ENCODE results near the gene SKAP2. TPM values are rescaled to one million over a fixed set of nuclear protein-coding genes. Genes with fewer than 3 reads are reported as not detected.

The SKAP2 gene
- total RNA-seq, 1 experiment from 2014 or later = 3.2 TPM

DNA sequence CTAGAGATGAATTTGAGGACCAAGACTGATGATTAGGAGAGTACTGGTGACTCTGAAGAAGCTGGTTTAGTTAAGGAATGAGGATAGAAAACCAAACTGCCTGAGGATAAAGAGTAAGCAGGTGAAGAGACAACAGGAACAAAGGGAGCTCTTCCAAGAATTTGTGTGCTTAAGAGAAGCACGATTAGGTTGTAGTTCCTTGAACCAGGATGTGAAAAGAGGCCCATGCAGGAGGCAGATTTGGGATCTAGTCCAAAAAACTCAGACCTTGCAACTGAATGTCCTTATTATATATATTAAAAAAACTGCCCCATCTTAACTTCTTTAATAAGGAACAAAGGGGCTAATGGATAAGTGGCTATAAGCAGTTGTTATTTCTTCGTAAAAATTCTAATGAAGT, 150.4 kb downstream of the SKAP2 start:
- Histone ChIP-seq H4K20me1 (ENCODE audit: control insufficient read depth, insufficient read depth, insufficient read length) (no peaks in the 10 kb centered on the region), H3K27me3 (ENCODE audit: insufficient read depth, low read length) (no peaks in the 10 kb centered on the region), H3K4ac (ENCODE audit: low read depth, low read length) (no peak overlapping the region), H2BK20ac (ENCODE audit: low read depth, low read length, poor library complexity, severe bottlenecking) (no peak overlapping the region), H3K9me3 (ENCODE audit: control insufficient read depth, low read depth, low read length) (no peaks in the 10 kb centered on the region), H3K9ac (ENCODE audit: extremely low read depth, insufficient read length, low read length) (no peak overlapping the region), H4K8ac (replicated peaks; ENCODE audit: insufficient read length, low read depth, low read length) (no peak overlapping the region), H3K79me2 (ENCODE audit: insufficient read depth, low read length) (no peaks in the 10 kb centered on the region), H2BK5ac (ENCODE audit: insufficient read length, low read length) (no peak overlapping the region), H2BK12ac (ENCODE audit: insufficient read length, low read depth, low read length) (no peak overlapping the region), H3K23ac (ENCODE audit: insufficient read length, low read depth, low read length) (no peak overlapping the region), H4K5ac (ENCODE audit: insufficient read length, low read depth, low read length) (no peak overlapping the region), H4K91ac (ENCODE audit: insufficient read length, low read depth, low read length) (no peak overlapping the region), H2BK120ac (ENCODE audit: low read depth, low read length, poor library complexity, severe bottlenecking) (no peak overlapping the region), H3K4me2 (ENCODE audit: insufficient read depth, insufficient read length, low read length) (no peak overlapping the region), H2AFZ (ENCODE audit: low read length) (no peak overlapping the region), H3K56ac (ENCODE audit: insufficient read length, low read depth, low read length) (no peak overlapping the region), H2BK15ac (ENCODE audit: low read depth, low read length) (no peak overlapping the region), H3K23me2 (ENCODE audit: insufficient read length, low read depth, low read length, poor library complexity, severe bottlenecking) (no peaks in the 10 kb centered on the region), H3K27ac (ENCODE audit: insufficient read length, low read depth, low read length) (no peak overlapping the region), H3K18ac (ENCODE audit: insufficient read length, low read depth, low read length) (no peak overlapping the region), H3K79me1 (ENCODE audit: insufficient read depth, low read depth, low read length, poor library complexity, severe bottlenecking) (no peaks in the 10 kb centered on the region), H3K4me1 (ENCODE audit: insufficient read depth, low read length) (no peaks in the 10 kb centered on the region), H3K14ac (ENCODE audit: insufficient read depth, low read length) (no peak overlapping the region), H2AK5ac (ENCODE audit: insufficient read length, low read length) (no peak overlapping the region), H3T11ph (ENCODE audit: low read length) (no peak overlapping the region)
- H3K27ac Mint-ChIP-seq = no peak overlapping the region
- H3K4me3 Mint-ChIP-seq = no peak overlapping the region
- H3K4me1 Mint-ChIP-seq = no peaks in the 10 kb centered on the region
- no CpG with 5 or more reads among the region's 2 CpGs for WGBS (ENCODE audit: extremely low coverage, insufficient read length, low lambda C conversion rate)
- no peaks in the 10 kb centered on the region for H3K27me3 Mint-ChIP-seq (ENCODE audit: low read depth)
- no peak for DNase-seq
- no peaks in the 10 kb centered on the region for H3K9me3 Mint-ChIP-seq
- TF ChIP-seq, protein P1, sequence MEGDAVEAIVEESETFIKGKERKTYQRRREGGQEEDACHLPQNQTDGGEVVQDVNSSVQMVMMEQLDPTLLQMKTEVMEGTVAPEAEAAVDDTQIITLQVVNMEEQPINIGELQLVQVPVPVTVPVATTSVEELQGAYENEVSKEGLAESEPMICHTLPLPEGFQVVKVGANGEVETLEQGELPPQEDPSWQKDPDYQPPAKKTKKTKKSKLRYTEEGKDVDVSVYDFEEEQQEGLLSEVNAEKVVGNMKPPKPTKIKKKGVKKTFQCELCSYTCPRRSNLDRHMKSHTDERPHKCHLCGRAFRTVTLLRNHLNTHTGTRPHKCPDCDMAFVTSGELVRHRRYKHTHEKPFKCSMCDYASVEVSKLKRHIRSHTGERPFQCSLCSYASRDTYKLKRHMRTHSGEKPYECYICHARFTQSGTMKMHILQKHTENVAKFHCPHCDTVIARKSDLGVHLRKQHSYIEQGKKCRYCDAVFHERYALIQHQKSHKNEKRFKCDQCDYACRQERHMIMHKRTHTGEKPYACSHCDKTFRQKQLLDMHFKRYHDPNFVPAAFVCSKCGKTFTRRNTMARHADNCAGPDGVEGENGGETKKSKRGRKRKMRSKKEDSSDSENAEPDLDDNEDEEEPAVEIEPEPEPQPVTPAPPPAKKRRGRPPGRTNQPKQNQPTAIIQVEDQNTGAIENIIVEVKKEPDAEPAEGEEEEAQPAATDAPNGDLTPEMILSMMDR (conservative IDR thresholded peaks at IDR 0.05) = no peak
- no peaks in the 10 kb centered on the region; a peak in 1 of 7 replicates for H3K36me3 Mint-ChIP-seq (ENCODE audit: insufficient read depth in 1 of 3, low read depth in 3 of 3)

All from H9 (cell line).